ENCODE data around the gene DHRS2. TPM values are rescaled to one million over a fixed set of nuclear protein-coding genes. Genes with fewer than 3 reads are reported as not detected.

The DHRS2 gene
- total RNA-seq, 1 donor from 2014 or later: not detected

DNA sequence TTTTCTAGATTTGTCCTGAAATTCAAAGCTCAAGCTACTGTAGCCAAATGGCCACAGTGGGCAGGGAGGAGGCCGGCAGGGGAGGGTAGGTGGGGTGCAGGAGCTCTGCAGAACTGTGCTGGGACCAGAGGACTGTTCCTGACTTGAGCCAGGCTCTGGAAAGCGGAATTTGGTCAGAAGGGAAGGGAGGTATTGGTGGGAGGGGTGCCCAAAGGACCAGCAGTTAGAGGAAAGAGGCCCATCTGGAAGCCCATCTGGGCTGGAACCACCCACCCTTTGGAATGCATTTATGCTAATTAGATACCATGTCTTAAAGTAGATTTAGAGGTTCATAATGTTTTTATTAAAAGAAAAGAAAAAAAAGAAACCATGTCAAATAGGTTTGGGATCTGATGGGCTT lies 33.1 kb upstream of the DHRS2 start:
- no peak for TF ChIP-seq CTCF (IDR thresholded peaks at IDR 0.05)
- Mint-ChIP-seq H3K27ac (ENCODE audit: unreplicated experiment) (no peak overlapping the region), H3K4me3 (ENCODE audit: unreplicated experiment) (no peak overlapping the region), H3K4me1 (ENCODE audit: low read depth) (peaks cover 9% of the 10 kb centered on the region), H3K36me3 (ENCODE audit: low read depth) (peaks cover 1% of the 10 kb centered on the region), H3K27me3 (ENCODE audit: low read depth) (peaks cover 13% of the 10 kb centered on the region), H3K9me3 (ENCODE audit: low read depth) (peaks cover 7% of the 10 kb centered on the region)
- no peak for DNase-seq (ENCODE audit: low spot score)

- Mint-ChIP-seq H3K27ac (ENCODE audit: unreplicated experiment) (no peak overlapping the region), H3K27me3 (ENCODE audit: low read depth) (peaks cover 15% of the 10 kb centered on the region), H3K4me3 (ENCODE audit: unreplicated experiment) (no peak overlapping the region), H3K36me3 (ENCODE audit: low read depth) (peaks cover 1% of the 10 kb centered on the region), H3K9me3 (ENCODE audit: low read depth) (peaks cover 5% of the 10 kb centered on the region), H3K4me1 (ENCODE audit: low read depth) (peaks cover 9% of the 10 kb centered on the region)
- no peak for DNase-seq (ENCODE audit: low spot score)
- TF ChIP-seq CTCF (IDR thresholded peaks at IDR 0.05): no peak
These were observed 32.0 kb upstream of the DHRS2 start for GRCh38 chr14:23604148-23604547.

DNA sequence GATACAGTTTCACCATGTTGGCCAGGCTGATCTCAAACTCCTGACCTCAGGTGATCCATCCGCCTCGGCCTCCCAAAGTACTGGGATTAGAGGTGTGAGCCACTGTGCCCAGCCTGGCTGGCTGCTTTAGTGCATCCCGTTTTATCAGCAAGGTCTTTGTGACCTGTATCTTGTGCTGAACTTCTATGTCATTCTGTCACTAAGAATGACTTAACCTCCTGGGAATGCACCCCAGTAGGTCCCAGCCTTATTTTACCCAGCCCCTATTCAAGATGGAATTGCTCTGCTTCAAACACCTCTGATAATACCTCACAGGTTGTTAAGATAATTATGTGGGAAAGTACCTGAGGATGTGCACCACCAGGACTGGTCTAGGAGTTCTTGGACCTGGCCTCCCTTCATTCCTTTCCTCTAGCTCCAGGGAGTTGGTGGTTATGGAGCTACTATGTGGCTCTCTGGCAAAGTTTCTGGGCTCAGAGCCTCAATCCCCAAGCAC lies 31.4 kb upstream of the DHRS2 start:
- Mint-ChIP-seq H3K4me3 (ENCODE audit: unreplicated experiment) (no peak overlapping the region), H3K36me3 (ENCODE audit: low read depth) (no peaks in the 10 kb centered on the region), H3K4me1 (ENCODE audit: low read depth) (peaks cover 9% of the 10 kb centered on the region), H3K27me3 (ENCODE audit: low read depth) (peaks cover 15% of the 10 kb centered on the region), H3K9me3 (ENCODE audit: low read depth) (no peaks in the 10 kb centered on the region), H3K27ac (ENCODE audit: unreplicated experiment) (no peak overlapping the region)
- no peak for TF ChIP-seq CTCF (IDR thresholded peaks at IDR 0.05)
- DNase-seq (ENCODE audit: low spot score): no peak

DNA sequence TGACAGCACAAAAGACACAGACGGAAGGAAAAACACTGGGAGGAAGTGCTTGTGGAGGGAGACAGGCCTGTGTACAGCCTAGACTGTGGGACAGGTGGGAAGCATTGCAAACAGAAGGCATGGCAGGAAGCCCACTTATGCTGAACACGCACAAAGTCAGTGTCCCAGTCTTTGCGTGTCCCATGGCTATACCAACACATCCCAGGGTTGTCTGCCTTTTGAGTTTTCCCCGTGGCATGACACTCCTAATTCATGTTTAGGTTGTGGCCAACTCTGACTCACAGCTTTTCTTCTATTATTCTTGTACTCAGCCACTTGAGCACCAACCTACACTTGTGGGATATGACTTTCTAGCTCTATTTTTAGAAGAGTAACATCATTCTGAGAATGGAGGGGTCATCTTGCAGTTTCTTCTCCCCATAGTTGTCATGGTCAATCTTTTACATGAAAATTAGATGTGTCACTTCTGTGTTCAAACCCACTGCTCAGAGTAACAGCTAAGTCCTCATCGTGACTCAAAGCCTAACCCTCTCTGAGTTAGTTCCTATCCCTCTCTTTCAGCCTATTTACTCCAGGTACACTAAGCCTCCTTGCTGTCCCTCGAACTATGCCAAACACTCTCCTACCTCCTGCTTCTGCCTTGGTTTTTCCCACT lies 30.1 kb upstream of the DHRS2 start:
- DNase-seq (ENCODE audit: low spot score): no peak
- H3K9me3 Mint-ChIP-seq (ENCODE audit: low read depth): no peaks in the 10 kb centered on the region
- no peak for TF ChIP-seq CTCF (IDR thresholded peaks at IDR 0.05)
- H3K27me3 Mint-ChIP-seq (ENCODE audit: low read depth): peaks cover 9% of the 10 kb centered on the region
- H3K4me3 Mint-ChIP-seq (ENCODE audit: unreplicated experiment): no peak overlapping the region
- no peaks in the 10 kb centered on the region for H3K36me3 Mint-ChIP-seq (ENCODE audit: low read depth)
- H3K27ac Mint-ChIP-seq (ENCODE audit: unreplicated experiment): peak overlapping the region; percentile 13
- H3K4me1 Mint-ChIP-seq (ENCODE audit: low read depth): peaks cover 9% of the 10 kb centered on the region

GRCh38 chr14:23608454-23608853 lies 27.7 kb upstream of the DHRS2 start:
- no peak for DNase-seq (ENCODE audit: low spot score)
- Mint-ChIP-seq H3K27me3 (ENCODE audit: low read depth) (peaks cover 20% of the 10 kb centered on the region), H3K4me1 (ENCODE audit: low read depth) (peaks cover 9% of the 10 kb centered on the region), H3K4me3 (ENCODE audit: unreplicated experiment) (no peak overlapping the region), H3K27ac (ENCODE audit: unreplicated experiment) (no peak overlapping the region), H3K36me3 (ENCODE audit: low read depth) (no peaks in the 10 kb centered on the region), H3K9me3 (ENCODE audit: low read depth) (no peaks in the 10 kb centered on the region)
- no peak for TF ChIP-seq CTCF (IDR thresholded peaks at IDR 0.05)
